A549 (cell line): ENCODE measurements around the gene UNC93A.
A peak's percentile ranks its signal among the peaks of the same experiment; 100 is the strongest.

ENCODE experiments used
- BHLHE40 ChIP-seq: IDR thresholded peaks from 2 replicates; pipeline ENCODE4 v1.6.1; 2012; ENCODE audit warnings: low read depth, low read length, inconsistent platforms
- CTCF ChIP-seq: fragments of >200 bp; sonication (Bioruptor Twin); formaldehyde crosslinking; IDR thresholded peaks from 3 replicates; pipeline ENCODE4 v1.5.1; 2016
- HDAC2 ChIP-seq: fragments of 200-600 bp; sonication (generic); IDR thresholded peaks from 2 replicates; pipeline ENCODE4 v1.6.1; 2016
- MAX ChIP-seq: IDR thresholded peaks from 2 replicates; pipeline ENCODE4 v1.6.1; 2012
- MYC ChIP-seq: IDR thresholded peaks from 2 replicates; pipeline ENCODE4 v1.6.1; 2012; ENCODE audit warnings: mild to moderate bottlenecking, inconsistent platforms, low read length, improper control_type of control experiment, borderline replicate concordance
- NPAS2 ChIP-seq: fragments of 250-450 bp; sonication (Bioruptor Pico); IDR thresholded peaks from 2 replicates; pipeline ENCODE4 v1.8.0; 2022; ENCODE audit warnings: mild to moderate bottlenecking, moderate library complexity, borderline replicate concordance
- NR3C1 ChIP-seq: fragments of >200 bp; sonication (Bioruptor Twin); formaldehyde crosslinking; IDR thresholded peaks from 3 replicates; pipeline ENCODE4 v1.6.1; 2017
- POLR2A ChIP-seq: IDR thresholded peaks from 2 replicates; pipeline ENCODE4 v1.6.1; 2012; ENCODE audit warnings: mild to moderate bottlenecking, low read length
- RAD21 ChIP-seq, 2 experiments: fragments of >200 bp in 1 of 2; sonication (Bioruptor Twin) in 1 of 2; formaldehyde crosslinking in 1 of 2; IDR thresholded peaks in 1 of 2; conservative IDR thresholded peaks in 1 of 2; 2 replicates in 1 of 2; 3 replicates in 1 of 2; pipeline ENCODE4 v1.6.1; 2012 to 2018; ENCODE audit warnings: inconsistent platforms in 1 of 2
- RNF2 ChIP-seq: fragments of 200-600 bp; sonication (generic); IDR thresholded peaks from 2 replicates; pipeline ENCODE4 v1.6.1; 2016; ENCODE audit warnings: low read depth, mild to moderate bottlenecking, antibody characterized with exemption, moderate library complexity, borderline replicate concordance

GRCh38 chr6:167350731-167351655 lies 59.9 kb downstream of the UNC93A start:
- TF ChIP-seq MYC (no peak), POLR2A (no peak), NPAS2 (CRISPR knock-in tag) (no peak), BHLHE40 (no peak), CTCF (peak; percentile 70), RAD21 (conservative IDR thresholded peaks at IDR 0.05 in 1 of 2, IDR thresholded peaks at IDR 0.05 in 1 of 2) (peak; percentile 61 to 65), NR3C1 (no peak), RNF2 (no peak), HDAC2 (no peak), MAX (peak; percentile 74)
